IPS DF 4.7 (cell line): ENCODE results near the gene MT3.

Experiments
- DNase-seq: peaks from one replicate; pipeline ENCODE4 v3.0.0-alpha.2; 2013; ENCODE audit warnings: low spot score; ENCODE audit errors: extremely low read depth

MT3 gene

DNA sequence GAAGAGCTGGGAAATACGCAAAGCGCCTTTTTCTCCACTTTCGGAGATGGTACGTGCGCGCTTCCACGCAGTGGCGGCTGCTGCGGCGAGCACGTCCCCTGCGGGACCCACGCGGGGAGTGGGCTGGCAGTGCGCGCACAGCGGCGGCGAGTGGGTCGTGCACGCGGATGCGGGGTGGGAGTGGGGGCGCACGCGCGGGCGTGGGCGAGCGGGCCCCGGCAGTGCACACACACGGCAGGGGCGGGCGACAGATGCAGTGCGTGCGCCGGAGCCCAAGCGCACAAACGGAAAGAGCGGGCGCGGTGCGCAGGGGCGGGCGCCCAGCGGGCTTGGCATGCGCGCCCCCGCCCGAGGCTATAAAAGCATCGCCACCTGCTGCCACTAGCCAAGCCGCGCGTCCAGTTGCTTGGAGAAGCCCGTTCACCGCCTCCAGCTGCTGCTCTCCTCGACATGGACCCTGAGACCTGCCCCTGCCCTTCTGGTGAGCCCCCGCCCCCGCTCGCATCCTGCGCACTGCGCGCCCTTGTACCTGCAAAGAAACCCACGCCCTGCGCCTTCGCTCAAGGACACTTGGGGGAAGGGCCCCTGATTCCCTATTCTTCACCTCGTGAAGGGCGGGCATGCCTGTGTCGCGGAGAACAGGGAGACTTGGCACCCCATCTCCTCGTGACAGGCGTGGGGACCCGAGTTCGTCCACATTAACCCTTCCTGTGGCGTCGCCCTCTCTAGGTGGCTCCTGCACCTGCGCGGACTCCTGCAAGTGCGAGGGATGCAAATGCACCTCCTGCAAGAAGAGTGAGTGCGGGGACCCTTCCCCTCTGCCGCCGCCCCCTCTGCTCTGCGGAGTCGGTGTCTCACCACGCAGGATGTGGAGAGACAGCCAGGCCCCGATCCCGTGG, at the start of gene MT3:
Gene MT3, plus strand, starts transcription at position 388 of the 899 bp plus-strand sequence. Its CDS starts 63 bp downstream, at position 451.
- no peak for DNase-seq

DNA sequence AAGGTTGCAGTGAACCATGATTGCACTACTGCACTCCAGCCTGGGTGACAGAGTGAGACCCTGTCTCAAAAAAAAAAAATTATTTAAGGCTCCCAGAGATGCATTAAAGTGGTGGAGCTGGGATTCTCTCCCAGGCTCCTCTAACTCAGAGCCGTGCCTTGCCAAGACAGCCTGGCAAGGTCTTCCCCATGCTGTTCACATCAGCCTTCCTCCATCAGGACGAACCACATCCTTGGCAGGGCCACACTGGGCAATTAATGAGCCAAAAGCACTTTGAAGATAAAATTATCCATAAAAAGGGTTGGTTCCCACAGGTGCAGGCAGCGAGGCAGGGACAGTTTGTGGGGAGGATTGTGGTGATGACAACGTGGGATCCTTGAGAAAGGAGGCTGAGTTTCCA, 49.7 kb upstream of the MT3 start:
- no peak for DNase-seq

DNA sequence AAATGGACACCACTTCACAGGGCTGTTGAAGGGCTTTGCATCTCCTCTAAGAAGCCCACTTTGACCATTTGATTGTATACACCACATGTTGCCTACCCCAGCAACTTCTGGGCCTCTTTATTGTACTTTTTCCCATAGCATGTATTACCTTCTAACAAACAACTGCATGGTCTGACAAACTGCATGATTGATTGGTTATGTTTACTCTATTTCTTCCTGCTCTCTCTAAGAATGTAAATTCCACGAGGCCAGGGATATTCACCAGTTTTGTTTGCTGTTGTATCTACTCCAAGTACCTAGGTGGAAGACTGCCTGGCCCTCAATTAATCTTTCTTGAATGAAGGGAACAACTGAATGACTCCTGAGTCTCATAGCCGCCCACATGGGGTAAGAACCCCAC, 47.3 kb upstream of the MT3 start:
- no peak for DNase-seq

DNA sequence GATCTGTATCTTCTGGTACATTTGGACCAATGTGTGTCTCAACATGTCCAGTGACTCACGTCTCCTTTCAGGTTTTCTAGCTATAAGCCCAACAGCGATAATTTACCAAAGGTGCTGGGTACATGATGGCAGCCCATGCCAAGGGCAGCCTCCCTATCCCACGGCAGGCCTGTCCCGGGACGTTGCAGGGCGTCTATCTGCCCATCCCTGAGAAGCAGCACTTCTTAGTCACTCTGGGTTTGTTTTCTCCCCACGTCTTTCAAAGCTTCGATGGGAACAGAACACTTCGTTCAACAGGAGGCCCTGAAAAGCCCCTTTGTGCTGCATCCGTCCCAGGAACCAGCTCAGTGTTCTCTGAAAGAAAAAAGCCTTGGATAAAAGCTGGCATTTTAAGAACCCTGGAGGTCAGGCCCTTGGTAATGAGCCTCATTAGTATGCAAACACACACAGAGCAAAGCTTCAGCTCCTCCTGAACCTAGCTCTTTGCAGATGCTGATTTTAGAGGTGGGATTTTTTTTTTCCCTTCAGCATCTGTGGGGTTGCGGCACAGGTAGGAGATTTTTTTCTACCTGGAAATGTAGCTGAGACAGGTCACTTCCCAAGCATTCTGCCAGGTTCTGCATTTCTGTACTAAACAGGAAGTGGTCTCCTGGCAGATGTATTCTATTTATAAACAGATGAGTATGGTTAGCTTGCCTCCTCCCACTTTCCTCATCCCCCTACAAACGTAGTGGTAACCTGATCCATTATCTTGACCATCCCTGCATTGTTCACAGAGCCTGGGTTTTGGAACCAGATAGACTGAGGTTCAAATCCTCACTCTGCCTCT, 42.0 kb upstream of the MT3 start:
- peak; percentile 71 for DNase-seq

DNA sequence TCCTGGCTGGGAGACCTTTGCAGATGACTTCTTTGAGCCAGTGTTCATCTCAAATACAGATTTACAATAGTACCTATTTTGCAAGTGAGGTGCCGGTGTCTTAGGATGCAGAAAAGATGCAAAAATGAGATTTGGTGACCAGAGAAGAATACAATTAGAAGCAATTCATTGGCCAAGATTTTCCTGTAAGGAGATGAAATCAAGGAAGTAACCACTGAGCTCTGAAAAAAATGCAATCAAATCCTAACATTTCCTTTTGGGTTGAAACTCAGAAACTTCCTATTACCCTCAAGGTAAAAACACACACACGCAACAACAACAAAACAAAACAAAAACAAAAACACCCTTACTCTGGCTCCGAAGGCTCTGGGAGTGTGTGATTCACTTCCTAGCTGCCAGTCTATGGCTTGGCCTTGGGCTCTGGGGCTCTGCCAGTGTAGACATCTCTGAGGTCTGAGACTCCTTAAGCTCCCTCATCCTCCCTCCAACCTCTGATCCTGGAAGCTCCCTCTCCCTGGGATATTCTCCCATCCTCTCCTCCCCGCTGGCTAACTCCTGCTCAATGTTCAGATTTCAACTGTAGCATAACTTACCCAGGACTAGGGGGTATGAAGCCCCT, 41.3 kb upstream of the MT3 start:
- no peak for DNase-seq

DNA sequence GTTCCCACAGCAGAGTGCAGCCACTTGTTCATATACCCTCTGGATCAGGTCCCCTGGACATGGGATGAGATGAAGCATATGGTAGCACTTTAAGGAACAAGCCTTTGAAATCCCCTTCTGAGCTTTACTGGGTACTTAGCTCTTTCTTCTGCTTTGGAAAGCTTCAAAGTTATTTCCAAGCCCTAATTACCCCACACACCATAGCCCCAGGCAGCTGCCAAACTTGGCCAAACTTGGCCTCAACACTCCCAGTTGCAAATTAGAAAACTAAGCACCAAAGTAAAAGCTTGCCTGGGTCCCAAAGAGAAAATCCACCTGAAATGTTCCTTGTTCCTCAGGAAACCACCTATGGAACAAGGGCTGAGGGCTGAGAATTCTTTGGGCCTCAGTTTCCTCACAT, 40.2 kb upstream of the MT3 start:
- DNase-seq: no peak

DNA sequence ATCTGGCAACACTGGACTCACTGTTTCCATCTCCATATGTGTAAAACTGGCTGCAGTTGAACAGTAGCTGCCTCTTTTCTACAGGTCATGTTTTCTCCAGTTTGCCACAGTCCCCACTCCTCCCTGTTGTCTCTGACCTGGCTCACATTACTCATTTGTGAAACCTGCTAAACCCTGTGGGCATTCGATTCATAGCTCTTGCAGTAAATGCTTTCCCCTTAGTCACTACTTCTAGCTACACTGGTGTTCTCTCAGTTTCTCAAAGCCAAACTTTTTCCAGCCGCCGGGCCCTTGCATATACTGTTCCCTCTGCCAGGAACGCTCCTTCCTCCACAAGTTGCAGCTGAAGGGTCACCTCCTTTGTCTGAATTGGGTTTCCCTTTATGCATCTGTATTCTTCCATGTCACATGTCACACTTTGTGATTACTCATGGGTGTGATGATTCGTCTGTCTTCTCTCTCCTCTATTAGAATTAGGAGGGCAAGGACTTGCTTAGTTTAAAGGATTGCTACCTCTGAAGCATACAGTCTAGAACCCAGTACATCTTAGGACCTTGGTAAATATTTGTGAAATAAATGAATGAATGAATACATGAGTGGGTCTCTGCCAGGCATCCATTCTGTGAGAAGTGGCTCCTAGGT, 39.5 kb upstream of the MT3 start:
- no peak for DNase-seq

DNA sequence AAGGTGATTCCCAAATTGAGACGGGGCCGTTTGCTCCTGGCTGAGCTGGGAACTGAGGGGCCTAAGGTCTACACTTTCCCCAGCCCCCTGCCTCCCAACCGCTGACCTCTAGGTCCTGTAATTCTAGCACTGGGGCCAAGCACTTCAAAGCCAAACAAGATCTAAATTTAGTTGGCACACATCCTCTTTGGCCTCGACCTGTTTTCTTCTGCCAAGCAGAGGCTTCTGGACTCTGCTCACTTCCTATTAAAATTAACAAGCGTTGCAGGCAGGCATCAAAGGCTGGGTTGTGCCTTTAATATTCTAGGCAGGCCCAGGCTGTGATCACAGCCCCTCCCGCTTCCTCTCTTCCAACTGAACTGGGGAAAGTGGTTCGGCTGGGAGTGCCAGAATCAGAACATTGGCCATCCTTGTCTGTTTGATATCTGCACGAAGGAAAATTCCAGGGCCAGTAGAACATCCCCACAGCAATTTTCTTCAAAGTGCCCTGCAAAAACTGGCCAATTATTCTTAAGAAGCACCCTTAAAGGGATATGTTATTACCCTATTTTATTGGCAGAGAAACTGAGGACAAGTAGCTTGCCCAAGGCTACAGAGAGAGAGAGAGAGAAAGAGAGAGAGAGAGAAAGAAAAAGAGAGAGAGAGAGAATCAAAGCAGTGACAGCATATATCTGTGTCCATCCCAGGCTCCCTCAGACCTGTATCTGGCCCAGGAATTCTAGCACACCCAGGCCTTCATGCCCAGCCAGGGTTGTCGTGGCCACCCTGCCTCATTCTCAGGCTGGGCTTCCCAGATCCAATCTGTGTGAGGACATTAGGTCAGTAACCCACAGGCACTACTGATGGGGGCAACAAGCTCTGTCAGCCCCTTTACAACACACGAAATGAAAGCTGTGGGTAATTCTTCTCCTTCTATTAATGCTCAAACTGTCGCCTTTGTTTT, 37.3 kb upstream of the MT3 start:
- no peak for DNase-seq

DNA sequence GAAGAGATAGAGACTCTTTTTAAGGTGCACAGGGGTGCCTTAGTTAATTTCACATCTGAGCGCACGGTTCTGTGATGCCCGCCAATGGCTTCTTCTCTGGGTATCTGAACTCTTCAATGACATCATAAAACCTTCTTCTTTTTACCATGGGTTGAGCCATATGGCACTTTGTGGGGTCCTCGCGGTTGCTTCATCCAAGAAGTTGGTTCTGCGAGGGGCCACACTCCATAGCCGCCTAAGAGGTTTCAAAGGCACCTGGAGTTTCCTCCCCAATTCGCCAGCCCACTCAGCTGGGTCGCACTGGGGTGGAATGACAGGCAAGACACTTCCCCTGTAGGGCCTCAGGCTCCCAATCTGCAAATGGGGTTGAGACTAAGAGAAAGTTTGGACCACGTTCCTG, 34.9 kb upstream of the MT3 start:
- no peak for DNase-seq

DNA sequence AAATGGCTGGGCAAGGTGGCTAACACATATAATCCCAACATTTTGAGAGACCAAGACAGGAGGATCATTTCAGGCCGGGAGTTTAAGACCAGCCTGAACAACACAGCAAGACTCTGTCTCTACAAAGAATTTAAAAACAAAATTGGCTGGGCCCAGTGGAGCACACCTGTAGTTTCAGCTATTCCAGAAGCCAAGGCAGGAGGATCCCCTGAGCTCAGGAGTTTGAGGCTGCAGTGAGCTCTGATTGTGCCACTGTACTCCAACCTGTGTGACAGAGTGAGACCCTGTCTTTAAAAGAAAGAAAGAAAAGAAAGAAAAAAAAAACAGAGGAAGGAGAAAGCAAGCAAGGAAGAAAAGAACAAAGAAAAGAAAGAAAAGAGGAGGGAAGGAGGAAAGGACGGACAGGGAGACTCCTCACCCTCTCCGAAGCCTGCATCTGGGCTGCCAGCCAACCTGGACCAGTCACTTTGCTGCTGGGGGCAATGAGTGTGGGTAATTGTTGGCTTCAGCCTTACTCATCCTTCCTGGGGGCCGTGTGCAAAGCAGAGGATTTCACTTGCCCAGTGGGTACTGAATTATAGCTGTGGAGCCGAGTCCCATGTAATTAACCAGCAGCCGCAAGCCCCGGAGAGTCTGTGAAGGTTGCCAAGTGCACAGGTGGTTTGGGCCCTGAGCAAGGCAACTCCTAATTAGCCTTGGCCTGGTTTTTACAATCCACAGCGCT, 31.1 kb upstream of the MT3 start:
- no peak for DNase-seq

DNA sequence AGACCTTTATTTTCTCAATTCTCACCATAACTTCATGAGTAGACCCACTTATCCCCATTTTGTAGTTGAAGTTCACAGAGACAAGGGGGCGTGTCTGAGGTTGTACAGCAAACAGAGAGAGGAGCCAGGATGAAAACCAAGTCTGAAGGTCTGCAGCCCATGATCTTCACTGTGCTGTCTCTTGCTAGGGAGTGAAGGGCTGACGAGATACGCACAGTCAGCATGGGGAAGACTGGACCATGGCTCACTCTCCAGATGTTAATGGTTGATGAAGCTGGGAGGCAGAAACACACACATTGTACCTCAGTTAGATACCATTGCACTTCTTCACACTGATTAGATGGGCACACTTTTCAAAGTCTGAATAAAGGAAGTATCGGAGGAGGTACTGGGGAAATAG, 30.2 kb upstream of the MT3 start:
- DNase-seq: no peak

DNA sequence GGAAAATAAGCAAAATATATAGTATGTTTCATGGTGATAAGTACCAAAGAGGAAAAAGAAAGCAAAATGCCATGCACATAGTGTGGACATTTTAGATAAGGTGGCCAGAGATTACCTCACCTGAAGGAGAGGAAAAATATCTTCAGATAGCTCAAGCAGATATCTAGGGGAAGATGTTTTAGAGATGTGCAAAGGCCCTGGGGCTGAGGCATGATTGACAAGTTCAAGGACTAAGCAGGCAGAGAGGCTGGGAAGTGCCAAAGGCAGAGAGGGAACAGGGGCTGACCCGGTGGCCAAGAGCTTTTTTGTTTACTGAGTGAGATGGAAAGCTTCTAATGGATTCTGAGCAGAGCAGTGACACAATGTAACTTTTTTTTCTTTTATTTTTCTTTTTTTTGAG, 28.9 kb upstream of the MT3 start:
- DNase-seq: no peak

DNA sequence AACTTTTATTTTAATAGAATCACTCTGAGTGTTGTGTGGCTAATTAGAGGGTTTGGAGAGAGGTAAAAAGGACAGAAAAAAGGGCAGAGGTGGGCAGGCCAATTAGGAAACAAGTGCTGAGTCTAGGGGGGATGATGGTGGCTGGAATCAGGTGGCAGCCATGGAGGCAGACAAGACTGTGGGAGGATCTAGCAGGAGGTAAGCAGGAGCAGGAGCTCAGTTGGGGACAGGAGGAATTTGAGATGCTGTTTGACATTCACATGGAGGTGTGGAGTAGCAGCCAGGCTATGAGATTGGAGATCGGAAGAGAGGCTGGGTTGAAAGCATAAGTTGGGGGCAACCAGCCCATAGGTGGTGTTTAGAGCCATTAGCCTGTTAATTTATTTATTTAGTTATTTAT, 28.2 kb upstream of the MT3 start:
- DNase-seq: no peak

DNA sequence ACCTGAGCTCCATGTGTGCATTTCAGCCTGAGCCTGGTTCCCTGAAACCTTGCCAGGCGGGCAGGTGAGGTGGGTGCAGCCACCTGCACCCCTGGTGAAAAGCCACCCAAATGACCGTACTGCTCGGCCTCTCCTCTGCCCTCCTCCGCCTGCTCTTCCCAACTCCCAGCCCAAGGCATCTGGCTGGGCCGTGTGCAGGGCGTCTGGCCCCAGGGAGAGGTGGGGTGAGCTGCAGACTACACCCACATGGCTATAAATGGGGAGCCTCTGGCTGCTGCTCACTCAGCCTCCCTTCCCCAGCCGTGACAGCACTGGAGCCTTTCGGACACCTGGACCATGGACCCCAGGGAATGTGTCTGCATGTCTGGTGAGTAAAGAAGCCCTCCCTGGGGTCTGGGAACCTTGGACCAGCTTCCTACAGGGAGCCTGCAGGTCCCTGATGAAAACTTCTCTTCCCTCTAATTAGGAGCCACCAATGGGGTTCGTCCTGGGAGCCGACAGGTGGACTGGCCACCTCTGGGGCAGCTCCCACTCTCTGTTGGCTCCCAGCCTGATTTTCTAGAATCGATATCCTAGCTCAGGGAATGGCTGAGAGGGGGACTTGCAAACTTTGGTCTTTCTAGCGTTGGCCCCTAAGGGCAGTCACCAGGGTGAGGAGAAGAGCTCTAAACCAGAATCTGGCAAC, 24.4 kb upstream of the MT3 start, which contains the start of gene MT4:
Gene MT4, plus strand, starts transcription at position 281 of the 685 bp plus-strand sequence. Its CDS starts 56 bp downstream, at position 337.
- DNase-seq: no peak

DNA sequence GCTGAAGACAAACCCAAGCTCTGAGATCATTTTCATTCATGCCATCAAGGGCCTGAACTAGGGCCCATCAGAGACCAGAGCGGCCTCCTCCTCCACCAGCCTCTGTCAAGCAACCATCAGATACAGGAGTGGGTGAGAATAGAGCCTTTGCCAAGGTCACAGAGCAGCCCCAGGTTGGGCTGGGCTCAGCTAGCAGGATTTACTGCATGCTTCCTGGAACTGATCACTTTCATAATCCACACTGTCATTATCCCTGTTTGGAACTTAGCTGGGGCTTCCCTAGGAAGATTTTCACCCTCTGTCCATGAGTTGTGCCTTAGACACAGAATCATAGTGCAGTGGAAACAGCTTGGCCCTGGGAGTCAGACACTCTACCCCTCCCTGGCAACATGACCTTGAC, 19.4 kb upstream of the MT3 start:
- no peak for DNase-seq

DNA sequence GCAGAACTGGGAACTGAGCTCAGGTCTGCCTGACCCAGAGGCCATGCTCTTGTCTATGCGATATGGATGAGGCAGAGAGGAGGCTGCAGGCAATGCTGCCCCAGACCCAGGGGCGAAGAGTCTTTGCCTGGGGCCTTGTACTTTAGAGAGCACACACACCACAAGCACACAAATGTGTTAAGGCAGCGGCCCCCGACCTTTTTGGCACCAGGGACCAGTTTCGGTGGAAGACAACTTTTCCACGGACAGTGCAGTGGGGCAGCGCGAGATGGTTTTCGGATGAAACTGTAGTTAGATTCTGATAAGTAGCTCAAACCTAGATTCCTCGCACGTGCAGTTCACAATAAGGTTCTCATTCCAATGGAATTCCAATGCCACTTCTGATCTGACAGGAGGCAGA, 17.8 kb upstream of the MT3 start:
- no peak for DNase-seq

DNA sequence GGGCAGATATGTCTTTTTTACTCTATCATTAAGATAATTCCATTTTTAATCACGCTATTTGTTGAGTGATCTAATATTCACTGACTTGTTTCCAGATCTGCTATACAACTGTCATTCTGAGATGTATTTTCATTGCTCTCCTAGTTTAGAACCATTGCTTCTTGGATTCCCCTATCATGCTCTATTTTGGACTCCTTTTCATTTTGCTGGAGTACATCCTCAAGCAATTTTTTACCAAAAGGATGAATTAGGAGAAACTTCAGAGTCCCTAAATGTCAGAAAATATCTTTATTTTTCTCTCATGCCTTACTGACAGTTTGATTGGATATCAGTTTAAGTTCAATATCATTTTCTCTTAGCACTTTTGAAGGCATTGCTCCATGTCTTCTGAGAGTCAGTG, 14.7 kb upstream of the MT3 start:
- no peak for DNase-seq

DNA sequence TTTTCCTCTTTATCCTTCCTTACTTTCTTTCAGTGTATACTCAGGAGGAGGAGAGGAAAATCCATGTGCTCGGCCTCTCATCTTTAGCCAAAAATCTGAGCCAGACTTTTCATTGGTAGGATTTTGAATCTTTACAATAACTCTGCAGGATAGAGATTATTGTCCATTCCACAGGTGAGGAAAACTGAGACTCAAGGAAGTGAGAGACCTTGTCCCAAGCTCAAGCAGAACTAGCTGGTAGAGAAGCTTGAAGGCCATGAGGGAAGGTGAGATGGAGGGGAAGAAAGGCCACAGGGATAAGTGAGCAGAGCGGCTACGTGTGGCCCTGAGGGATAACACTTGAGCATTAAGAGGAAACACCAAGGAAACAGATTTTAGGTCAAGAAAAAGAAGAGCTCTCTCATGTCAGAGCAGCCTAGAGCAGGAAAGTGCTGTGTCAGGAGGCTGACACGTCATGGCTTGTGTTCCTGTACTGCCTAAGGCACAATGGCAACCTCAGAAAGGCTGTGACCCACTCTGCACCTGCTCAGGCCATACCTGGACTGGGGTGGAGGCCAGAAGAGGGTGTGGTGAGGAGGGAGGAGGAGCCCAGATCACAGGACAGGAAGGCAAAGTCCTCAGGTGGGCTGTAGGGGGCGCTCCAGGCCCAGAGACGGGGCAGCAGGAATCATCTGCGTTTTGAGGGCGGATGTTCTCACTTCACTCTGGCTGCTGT, 12.6 kb upstream of the MT3 start:
- DNase-seq: no peak

DNA sequence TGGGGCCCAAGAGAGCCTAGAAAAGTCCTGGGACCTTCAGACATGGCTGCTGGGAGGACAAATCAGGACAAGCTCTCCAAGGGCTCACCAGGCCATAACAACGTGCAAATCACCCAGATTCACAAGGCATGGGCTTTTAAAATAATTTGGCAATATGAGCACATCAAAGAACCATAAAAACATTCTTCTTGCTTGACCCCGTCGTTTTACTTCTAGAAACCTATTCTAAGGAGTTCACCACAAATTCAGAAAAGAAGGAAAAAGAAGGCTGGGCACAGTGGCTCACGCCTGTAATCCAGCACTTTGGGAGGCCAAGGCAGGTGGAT, 12.1 kb upstream of the MT3 start:
- DNase-seq: no peak
